HG02588 (cell line): ENCODE data around the gene RIC8B.

ENCODE experiments used
- ATAC-seq: cut with Tn5 transposase; IDR thresholded peaks from one replicate; pipeline ENCODE4 v1.9.1; 2021; ENCODE audit warnings: mild to moderate bottlenecking, moderate library complexity; ENCODE audit not compliant: unreplicated experiment

The RIC8B gene

DNA sequence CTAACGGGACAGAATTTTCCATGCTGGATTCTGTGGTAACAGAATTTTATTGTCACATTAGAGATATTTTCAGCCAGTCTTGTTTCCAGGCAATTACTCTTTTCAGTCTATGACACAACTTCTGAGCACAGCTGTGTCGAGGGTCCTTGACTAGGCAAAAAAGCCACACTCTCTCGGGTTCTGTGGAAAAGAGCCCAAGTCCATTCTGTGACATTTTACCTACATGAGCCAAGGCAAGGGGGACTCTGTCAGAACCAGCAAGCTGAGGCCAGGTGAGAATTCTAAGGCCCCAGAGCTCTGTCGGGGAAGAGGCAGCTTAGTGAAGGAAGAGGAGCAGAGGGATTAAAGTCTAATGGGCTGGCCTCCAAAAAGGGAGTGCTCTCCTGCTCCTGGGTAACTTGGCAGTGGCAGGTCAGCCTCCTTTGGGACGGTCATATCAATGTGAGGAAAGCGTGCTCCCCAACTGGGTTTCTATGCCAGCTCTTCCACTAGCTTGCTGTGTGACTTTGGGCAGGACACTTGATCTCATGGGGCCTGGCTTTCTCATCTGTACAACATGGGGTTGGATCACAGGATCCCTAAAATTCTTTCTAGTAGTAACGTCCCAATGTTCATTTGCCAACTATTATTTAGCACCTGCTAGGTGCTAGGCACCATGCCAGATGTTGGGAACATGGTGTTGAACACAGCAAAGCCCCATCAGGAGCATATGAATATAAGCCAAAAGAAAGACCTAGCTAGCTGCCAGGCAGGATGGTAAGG lies 16.0 kb upstream of the RIC8B start:
- ATAC-seq, result no peak

DNA sequence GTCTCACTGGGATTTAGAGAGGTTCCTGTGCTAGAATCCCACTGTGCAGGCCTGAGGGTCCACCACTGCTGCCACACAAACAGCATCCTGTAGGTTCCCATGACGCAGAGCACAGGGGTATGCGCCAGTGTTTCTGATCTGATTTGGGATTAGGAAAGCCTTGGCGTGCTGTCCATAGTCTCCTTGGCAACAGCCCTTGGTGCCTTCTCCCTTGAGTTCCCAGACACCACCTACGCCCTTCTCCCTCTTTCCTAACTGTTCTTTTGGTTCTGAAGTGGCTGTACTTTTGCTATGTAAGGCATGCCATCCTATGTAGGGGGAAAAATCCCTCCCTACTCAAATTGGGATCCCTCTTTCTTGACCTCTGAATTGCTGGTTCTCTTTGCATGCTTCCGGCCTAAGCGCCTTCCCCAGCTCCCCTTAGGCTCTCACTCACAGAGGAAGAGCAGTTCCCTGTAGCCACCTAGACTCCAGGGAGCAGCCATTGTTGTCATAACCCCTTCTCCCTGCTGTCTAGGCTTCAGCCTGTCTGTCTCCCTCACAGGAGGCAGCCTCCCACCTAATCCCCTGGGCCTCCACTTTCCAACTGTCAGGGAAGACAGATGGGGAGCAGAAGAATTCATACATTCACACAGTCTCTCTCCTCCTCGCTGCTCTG lies 14.8 kb upstream of the RIC8B start:
- ATAC-seq, result peak; percentile 28

DNA sequence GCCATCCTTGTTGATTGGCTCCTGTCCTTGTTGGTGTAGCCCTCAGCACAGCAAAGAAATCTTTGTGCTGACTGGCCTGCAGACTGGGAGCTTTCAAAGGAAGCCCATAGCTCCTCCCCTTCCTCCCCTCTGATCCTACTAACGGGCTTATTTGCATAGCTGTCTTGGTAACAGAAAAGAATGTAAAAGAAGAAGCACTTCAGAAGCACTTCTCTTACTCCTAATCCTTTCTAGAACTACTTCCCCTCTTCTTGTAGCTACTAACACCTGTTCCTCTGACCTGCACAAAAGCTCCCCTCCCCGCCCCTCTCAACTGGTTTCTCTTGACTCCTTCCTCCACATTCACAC lies 14.3 kb upstream of the RIC8B start:
- ATAC-seq, result peak; percentile 97

DNA sequence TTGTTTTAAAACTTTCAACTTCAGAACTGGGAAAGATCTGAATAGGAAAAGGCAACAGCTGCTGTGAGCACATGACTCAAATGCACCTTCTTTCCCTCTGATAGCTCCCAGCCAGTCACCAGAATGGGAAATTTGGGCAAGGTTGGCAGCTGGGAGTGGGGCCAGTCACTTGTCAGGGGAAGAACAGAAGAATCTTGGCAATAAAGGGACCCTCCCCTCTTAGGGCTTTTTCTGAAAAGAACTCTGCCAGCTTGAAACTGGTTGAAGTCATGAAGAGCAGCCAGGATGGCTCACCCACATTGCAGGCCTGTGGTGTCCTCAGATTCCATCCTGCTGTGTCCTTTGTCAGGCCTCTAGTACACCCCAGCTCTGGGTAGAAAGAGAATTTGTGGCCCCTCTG lies 10.3 kb upstream of the RIC8B start:
- ATAC-seq, result no peak

DNA sequence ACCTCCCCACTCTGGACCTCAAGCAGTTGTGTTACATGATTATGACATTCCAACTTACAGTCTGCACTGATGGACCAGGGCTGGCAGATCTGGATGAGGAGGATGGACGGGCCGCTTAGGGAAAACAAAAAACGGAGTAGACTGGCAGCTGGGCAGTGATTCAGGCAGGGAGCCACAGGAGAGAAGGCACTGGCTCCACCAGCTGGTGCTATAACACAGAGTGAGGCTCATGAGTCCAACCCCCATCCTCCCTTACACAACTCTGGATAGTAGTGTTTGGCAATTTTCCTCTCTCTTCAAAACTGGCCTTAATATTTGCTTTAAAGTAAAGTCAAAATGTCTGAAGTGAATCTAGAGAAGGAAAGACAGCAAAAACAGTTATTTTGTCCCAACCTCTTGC lies 9.7 kb upstream of the RIC8B start:
- no peak for ATAC-seq

DNA sequence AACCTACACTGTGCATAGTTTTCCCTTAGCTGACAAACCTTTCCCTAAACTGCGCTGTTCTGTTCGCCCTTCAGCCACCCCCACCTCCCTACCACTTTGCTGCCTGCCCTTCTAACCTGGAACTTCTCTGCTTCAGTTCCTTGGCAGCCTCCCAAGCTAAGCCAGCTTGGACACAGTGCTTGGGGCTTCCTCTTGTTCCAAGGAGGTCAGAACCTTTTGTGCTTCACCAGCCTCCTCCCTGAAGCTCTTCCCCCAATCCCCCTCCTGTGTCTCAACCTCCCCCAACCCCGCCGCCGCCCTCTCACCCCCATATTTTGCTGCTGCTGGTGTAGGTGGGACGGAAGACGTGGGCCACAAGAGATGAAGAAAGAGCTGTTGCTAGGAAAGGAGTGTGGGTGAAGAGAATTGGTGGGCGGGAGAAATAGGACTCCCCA lies 8.1 kb upstream of the RIC8B start:
- no peak for ATAC-seq

DNA sequence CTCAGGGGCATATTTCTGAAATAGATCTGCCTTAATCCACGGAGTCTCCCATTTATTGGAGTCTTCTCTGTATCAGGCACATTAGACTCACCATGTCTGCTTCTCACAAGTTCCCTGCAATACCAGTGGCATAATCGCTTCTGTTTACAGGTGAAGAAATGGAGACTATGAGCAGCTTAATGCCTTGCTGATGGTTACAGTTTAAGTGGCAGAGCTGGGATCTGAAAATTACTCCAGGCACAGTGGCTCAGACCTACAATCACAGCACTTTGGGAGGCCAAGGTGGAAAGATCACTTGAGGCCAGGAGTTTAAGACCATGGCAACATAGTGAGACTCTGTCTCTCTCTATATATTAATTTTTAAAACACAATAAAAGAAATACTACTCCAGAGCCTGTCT lies 7.3 kb upstream of the RIC8B start:
- ATAC-seq, result no peak

DNA sequence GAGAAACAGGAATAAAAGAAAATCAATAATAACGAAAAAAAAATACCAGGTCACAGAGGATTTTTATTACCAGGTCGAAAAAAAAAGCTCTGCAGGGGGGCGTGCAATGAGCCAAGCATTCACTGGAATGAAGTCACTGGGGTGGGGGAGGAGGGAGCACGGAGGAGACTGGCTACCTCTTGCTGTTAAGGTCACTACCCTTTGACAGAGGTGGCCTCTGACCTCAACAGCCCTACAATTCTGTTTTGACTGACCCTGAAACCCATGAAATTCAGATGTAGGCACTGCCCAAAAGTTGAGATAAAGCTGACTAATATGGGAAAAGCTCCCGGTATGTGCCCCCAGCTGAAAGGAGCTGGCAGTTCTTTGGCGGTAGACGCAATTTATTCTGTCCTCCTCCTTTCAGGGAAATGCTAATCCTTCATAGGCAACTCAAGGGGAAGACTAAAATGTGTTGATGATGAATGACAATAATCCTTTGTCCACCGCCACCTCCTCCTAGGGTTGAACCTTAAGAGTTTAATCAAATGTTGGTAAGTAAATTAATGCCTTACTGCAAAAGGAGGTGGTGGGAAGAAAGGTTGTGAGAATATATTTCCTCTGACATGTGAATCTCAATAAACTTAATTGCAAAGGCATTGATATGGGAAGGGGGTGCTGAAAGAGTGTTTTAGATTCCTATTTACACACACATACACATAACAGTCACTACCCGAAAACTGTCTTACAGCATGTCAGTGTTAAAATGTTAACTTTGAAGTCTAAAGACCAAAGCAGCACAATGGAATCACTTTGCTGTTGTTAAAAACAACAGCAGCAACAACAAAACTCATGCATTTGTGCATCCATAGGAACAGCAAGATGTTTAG lies 6.3 kb upstream of the RIC8B start:
- no peak for ATAC-seq

DNA sequence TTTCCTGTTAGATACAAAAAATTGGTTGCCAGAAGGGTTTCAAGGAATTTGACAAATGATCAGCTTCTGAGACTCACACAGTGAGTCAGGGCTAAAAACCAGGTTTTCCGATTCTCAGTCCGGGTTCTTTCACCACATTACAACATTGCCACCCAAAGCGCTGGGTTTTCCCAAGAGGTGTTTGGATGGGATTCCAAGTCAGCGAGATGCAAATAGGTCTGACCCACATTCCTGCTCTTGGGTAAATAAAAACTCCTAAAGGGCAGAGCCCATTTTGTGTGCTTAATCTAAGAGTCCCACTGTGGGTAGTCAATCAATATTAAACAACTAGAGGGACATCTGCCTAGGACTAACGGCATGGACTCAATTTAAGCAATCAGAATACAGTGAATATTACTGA lies 5.4 kb upstream of the RIC8B start:
- ATAC-seq, result no peak

DNA sequence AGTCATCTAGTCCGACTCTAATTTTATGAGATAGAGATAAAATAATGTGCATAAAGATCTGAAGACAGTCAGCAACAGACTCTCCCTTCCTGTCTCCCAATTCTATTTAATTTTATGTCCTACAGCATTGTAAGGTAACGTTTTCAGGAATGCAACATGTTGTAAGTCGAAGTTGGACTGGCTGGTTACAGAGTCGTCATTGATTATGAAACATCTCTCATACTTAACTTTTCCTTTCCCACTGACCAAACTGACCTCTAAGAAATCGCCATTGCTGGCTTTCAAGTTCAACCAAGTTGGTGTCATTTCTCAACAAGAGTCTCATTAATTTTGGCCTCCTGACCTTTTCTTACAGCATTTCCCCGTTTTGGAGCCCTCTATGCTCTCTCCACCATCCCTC lies 4.9 kb upstream of the RIC8B start:
- no peak for ATAC-seq

DNA sequence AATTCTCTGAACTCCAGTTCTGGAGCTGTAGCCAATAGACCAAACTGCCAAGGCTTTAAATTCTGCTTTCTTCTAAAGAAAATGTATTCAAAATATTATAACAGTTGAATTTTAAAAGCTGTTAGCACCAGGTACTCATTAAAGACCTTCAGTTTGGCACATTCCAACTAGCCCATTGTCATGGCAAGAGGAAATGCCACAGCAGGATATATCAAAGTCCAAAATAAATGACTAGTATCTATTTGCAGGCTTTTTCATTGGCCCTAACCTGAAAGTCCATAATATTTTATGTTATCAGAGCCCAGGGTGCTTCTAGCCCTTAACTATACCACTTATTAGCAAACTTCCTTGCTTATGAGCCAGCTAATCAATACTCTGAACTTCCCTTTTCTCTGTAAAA lies 3.1 kb upstream of the RIC8B start:
- no peak for ATAC-seq

DNA sequence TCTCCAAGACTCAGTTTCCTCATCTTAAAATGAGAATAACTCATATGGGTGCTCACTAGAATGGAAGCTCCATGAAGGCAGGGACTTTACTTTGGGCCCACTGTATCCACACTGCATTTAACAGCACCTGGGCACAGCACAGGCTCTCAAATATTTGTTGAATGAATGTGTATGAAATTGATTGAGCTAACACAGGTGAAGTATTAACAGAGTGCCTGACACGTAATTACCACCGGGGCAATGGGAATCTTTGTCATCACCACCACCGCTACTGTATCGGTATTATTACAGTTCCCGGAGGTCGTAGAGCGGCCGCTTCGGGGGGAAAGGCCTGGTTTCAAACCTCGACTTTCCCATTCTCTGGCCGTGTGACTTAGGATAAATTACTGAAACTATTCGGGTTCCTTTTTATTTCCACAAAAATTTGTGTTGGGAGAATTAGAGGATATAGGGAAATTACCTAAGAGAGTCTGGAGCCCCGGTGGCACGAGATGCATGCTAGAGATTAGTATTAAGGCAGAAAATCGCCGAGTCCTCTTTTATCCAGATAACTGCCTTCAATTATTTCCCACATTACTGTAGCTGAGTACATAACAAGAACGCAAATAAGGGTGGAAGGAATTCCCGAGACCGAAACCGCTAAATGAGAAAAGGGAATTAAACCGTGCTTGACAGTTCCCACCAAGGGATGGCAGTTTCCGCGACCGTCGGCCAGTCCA lies 1.0 kb upstream of the RIC8B start:
- ATAC-seq, result no peak

DNA sequence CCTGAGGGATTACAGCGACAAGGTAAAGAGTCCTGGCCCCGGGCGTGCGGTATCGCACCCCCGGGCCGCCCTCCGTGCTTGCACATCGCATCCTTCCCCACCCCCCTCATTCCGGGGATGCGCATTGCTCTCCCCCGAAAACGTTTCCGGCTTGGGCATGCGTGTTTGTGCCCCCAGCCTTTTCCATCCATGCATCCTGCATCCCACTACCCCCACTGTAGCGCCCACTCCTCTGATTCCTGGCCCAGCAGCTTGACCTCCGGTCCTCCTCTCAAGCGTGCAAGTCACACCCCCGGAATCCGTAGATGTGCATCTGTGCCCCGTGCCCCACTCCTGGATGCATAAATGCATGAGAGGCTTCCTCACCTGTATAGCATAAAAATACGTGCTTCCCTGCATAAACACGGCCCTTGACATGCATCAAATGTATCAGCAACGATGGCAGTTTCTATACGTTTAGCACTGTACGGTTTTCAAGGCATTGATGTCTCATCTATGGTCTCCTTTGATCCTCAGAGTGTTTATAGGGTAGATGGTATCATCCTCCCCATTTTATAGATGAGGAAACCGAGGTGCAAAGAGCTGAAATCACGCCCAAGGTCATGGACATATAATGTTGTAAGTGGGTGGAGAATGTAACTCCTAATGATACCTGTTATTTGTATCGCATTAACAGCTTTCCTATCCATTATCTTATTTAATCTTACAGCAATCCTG lies 484 bp downstream of the RIC8B start:
- ATAC-seq, result peak; percentile 8

DNA sequence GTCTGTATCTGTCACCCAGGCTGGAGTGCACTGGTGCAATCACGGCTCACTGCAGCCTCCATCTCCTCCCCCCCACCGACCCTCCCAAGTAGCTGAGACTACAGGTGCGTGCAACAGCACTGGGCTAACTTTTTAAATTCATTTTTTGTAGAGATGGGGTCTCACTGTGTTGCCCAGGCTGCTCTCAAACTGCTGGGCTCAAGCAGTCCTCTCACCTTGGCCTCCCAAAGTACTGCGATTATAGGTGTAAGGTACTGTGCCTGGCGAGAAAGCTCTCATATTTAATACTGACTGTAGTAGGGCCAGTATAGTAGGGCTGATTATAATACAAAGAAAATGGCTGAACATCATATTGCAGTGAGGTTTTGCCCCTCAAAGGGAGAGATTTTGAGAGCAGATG lies 2.4 kb downstream of the RIC8B start:
- ATAC-seq, result no peak

DNA sequence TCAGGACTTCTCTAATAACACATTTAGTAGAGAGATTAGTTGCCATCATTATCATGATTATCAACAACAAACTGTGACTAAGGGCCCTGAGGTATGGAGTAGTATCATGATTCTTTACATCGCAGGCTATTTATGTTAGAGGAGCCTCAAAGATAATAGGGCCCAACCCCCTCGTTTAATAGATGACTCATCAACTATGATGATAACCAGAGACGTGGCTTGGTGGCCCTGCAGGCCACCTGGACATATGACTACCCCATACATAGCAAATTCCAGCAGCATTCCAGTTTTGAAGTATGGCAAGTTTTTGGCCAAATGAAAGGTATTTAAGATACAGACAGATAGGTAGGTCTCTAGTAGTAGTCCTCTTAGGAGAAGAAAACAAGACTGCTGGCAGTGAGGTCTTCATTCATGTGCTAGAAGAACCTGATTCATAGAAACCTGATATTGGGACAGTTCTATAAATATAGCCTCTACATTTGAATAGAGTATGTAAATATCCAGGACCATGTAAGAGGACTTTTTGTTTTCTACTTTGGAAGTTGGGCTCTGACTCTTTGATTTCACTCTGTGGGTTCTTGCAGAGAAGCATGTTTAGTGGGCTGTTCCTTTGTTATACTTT lies 5.6 kb downstream of the RIC8B start:
- no peak for ATAC-seq

DNA sequence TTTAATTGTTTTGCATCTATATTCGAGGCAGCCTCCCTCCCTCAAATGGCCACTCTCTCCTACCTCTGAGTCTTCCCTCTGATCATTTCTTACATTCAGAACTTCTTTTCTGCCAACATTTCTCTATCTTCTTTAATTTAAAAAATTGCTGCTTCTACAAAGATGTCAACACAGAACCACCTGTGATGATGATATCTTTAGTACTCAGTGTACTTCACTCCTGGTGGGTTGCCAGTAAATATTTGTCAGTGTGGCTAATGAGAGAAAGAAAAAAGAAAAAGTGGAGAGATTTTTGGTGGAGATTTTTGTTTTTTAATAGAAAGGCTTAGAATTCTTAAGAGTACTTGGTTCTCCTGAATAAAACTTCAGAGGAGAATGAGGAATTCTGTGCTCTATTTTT lies 8.1 kb downstream of the RIC8B start:
- no peak for ATAC-seq

DNA sequence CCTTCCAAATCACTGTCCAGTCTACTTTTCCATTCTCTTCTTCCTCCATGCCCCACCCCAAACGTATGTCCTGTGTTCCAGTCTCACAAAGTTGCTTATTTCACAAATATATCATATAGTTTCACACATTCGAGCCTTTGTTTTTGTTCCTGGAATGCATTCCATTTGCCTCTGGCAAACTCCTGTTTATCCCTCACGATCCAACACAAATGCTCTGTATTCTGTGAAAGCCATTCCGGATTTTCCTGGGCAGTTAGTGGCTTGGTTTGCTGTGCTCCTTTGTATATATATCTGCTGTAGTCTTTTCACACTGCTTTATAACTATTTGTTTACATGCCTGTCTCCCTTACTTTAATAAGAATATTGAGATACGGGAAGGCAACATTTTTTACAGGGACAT lies 9.0 kb downstream of the RIC8B start:
- ATAC-seq, result no peak

DNA sequence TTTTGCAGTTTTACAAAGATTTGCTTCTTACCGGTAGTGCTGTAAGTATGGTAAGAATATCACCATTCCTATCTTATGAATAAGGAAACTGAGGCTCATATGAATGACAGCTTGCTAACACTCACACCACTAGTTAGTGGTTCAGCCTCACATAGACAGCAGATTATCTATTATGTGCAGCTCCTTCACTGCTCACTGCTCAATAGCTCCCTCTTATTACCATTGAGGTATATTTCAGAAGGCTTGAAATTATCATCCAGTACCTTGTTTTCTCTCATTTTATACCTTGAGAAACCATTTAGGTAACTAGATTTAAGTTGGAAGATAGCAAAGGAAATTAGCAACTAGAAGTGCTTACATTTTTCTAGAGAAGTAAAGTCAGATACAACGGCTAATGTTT lies 15.5 kb downstream of the RIC8B start:
- ATAC-seq, result no peak

DNA sequence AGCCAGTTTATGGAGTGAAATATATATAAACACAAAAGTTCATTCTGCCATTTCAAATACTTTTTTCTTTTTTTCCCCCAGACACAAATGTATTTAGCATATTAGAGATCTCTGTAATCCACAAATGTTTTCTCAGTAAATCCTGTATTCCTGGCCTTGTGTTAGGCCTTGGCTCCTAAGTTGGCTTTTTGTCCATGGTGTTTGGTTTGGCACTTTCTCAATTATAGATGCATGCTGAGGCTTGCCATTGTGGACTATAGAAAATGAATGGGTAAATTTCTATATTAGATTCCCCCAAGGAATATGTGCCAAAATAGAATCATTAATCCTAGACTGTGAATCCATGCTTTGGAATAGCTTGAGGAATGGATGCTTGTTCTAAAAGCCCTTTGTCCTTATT lies 17.0 kb downstream of the RIC8B start:
- no peak for ATAC-seq

DNA sequence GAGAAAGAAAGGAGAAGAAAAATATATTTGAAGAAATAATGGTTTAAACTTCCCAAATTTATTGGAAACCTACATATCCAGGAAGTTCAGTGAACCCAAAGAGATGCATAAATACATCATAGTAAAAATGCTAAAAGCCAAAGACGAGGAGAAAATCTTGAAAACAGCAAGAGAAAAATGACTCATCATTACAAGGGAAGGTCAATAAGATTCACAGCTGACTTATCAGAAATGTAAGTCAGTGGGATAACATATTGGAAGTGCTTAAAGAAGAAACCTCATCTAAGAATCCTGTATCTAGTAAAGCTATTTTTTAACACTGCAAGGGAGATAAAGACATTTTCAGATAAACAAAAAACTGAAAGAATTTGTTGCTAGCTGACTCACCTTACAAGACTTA lies 19.9 kb downstream of the RIC8B start:
- ATAC-seq, result no peak
